Activated naive CD4-positive, alpha-beta T cell treated with anti-CD3 and anti-CD28 coated beads for 36 hours (primary cell): ENCODE results near the gene CPA4. TPM values are rescaled to one million over a fixed set of nuclear protein-coding genes. Genes with fewer than 3 reads are reported as not detected.

Experiments used
- CTCF ChIA-PET: fragments of 350-600 bp; sonication (Branson Sonifier 250); formaldehyde crosslinking; loops from one replicate; lab custom pipeline; 2021; ENCODE audit warnings: antibody characterized with exemption; lab: Charles Lee
- DNase-seq: peaks from one replicate; pipeline ENCODE4 v3.0.0-alpha.2; 2020
- H3K27ac Mint-ChIP-seq: one replicate; pipeline ENCODE4 v1.8.0; 2021; ENCODE audit warnings: mild to moderate bottlenecking, mixed read lengths
- H3K27me3 Mint-ChIP-seq: one replicate; pipeline ENCODE4 v1.8.0; 2021; ENCODE audit warnings: low read depth, mixed read lengths
- H3K36me3 Mint-ChIP-seq: one replicate; pipeline ENCODE4 v1.8.0; 2021; ENCODE audit warnings: low read depth, mixed read lengths
- H3K4me1 Mint-ChIP-seq: one replicate; pipeline ENCODE4 v1.8.0; 2021; ENCODE audit warnings: low read depth, mixed read lengths
- H3K4me3 Mint-ChIP-seq: one replicate; pipeline ENCODE4 v1.8.0; 2021; ENCODE audit warnings: mild to moderate bottlenecking, moderate library complexity, mixed read lengths
- H3K9me3 Mint-ChIP-seq: one replicate; pipeline ENCODE4 v1.8.0; 2021; ENCODE audit warnings: mixed read lengths
- intact Hi-C: fragments of 100-400 bp; cut with micrococcal nuclease; formaldehyde crosslinking; loops from one replicate; pipeline ENCODE4 v1.15.1; 2023
- total RNA-seq, 2 experiments: library from RNA; stranded (reverse); gene quantifications; one replicate each; pipeline ENCODE4 v1.2.3, GENCODE V29; 2021

CPA4 gene
- total RNA-seq, 2 experiments from 2014 or later, result not detected

GRCh38 chr7:130296221-130296951 lies 3.4 kb downstream of the CPA4 start:
- Mint-ChIP-seq H3K36me3 (no peaks in the 10 kb centered on the region), H3K4me1 (no peaks in the 10 kb centered on the region), H3K4me3 (no peak overlapping the region), H3K9me3 (no peaks in the 10 kb centered on the region), H3K27me3 (no peaks in the 10 kb centered on the region), H3K27ac (no peak overlapping the region)
- CTCF ChIA-PET, result no interaction called here
- intact Hi-C loops, result no loop called here
- no peak for DNase-seq

GRCh38 chr7:130297628-130298543 lies 4.9 kb downstream of the CPA4 start:
- CTCF ChIA-PET, result no interaction called here
- H3K4me1 Mint-ChIP-seq, result no peaks in the 10 kb centered on the region
- intact Hi-C loops, result no loop called here
- DNase-seq, result no peak
- H3K27me3 Mint-ChIP-seq, result no peaks in the 10 kb centered on the region
- no peaks in the 10 kb centered on the region for H3K9me3 Mint-ChIP-seq
- no peaks in the 10 kb centered on the region for H3K36me3 Mint-ChIP-seq
- H3K27ac Mint-ChIP-seq, result no peak overlapping the region
- no peak overlapping the region for H3K4me3 Mint-ChIP-seq

GRCh38 chr7:130298544-130299326 lies 5.8 kb downstream of the CPA4 start:
- Mint-ChIP-seq H3K27me3 (no peaks in the 10 kb centered on the region), H3K9me3 (no peaks in the 10 kb centered on the region), H3K4me1 (no peaks in the 10 kb centered on the region), H3K27ac (no peak overlapping the region), H3K4me3 (no peak overlapping the region), H3K36me3 (no peaks in the 10 kb centered on the region)
- CTCF ChIA-PET, result no interaction called here
- intact Hi-C loops, result no loop called here
- no peak for DNase-seq

- H3K36me3 Mint-ChIP-seq, result no peaks in the 10 kb centered on the region
- no peak for DNase-seq
- H3K27me3 Mint-ChIP-seq, result no peaks in the 10 kb centered on the region
- no peak overlapping the region for H3K4me3 Mint-ChIP-seq
- H3K9me3 Mint-ChIP-seq, result no peaks in the 10 kb centered on the region
- intact Hi-C loops, result no loop called here
- H3K27ac Mint-ChIP-seq, result no peak overlapping the region
- CTCF ChIA-PET, result interaction anchor here (0.6 kb wide), 1 partner anchor 71 kb away, joined by 4 read pairs; no protein-coding TSS in a partner anchor
- H3K4me1 Mint-ChIP-seq, result no peaks in the 10 kb centered on the region
Measured at GRCh38 chr7:130299866-130300265, 6.9 kb downstream of the CPA4 start.

GRCh38 chr7:130301501-130302020 lies 8.6 kb downstream of the CPA4 start:
- Mint-ChIP-seq H3K4me3 (no peak overlapping the region), H3K27me3 (no peaks in the 10 kb centered on the region), H3K9me3 (no peaks in the 10 kb centered on the region), H3K4me1 (no peaks in the 10 kb centered on the region), H3K36me3 (no peaks in the 10 kb centered on the region), H3K27ac (no peak overlapping the region)
- intact Hi-C loops, result no loop called here
- CTCF ChIA-PET, result interaction anchor here (0.6 kb wide), 1 partner anchor 214 kb away, joined by 5 read pairs; no protein-coding TSS in a partner anchor
- no peak for DNase-seq

GRCh38 chr7:130302649-130303048 lies 9.7 kb downstream of the CPA4 start:
- no peaks in the 10 kb centered on the region for H3K27me3 Mint-ChIP-seq
- no peak for DNase-seq
- H3K4me1 Mint-ChIP-seq, result no peaks in the 10 kb centered on the region
- no peaks in the 10 kb centered on the region for H3K36me3 Mint-ChIP-seq
- no peak overlapping the region for H3K27ac Mint-ChIP-seq
- intact Hi-C loops, result no loop called here
- CTCF ChIA-PET, result no interaction called here
- no peak overlapping the region for H3K4me3 Mint-ChIP-seq
- H3K9me3 Mint-ChIP-seq, result no peaks in the 10 kb centered on the region

GRCh38 chr7:130303127-130303526 lies 10.2 kb downstream of the CPA4 start:
- H3K4me3 Mint-ChIP-seq, result no peak overlapping the region
- CTCF ChIA-PET, result interaction anchor here (0.6 kb wide), 1 partner anchor 105 kb away, joined by 6 read pairs; no protein-coding TSS in a partner anchor
- H3K36me3 Mint-ChIP-seq, result no peaks in the 10 kb centered on the region
- H3K9me3 Mint-ChIP-seq, result no peaks in the 10 kb centered on the region
- no peak overlapping the region for H3K27ac Mint-ChIP-seq
- intact Hi-C loops, result no loop called here
- DNase-seq, result no peak
- no peaks in the 10 kb centered on the region for H3K4me1 Mint-ChIP-seq
- no peaks in the 10 kb centered on the region for H3K27me3 Mint-ChIP-seq

GRCh38 chr7:130303551-130303950 lies 10.6 kb downstream of the CPA4 start:
- Mint-ChIP-seq H3K4me3 (no peak overlapping the region), H3K9me3 (no peaks in the 10 kb centered on the region), H3K27ac (no peak overlapping the region), H3K27me3 (no peaks in the 10 kb centered on the region), H3K4me1 (no peaks in the 10 kb centered on the region), H3K36me3 (no peaks in the 10 kb centered on the region)
- intact Hi-C loops, result no loop called here
- DNase-seq, result no peak
- CTCF ChIA-PET, result interaction anchor here (0.6 kb wide), 1 partner anchor 104 kb away, joined by 6 read pairs; no protein-coding TSS in a partner anchor

- Mint-ChIP-seq H3K4me3 (no peak overlapping the region), H3K9me3 (no peaks in the 10 kb centered on the region), H3K27me3 (no peaks in the 10 kb centered on the region), H3K36me3 (no peaks in the 10 kb centered on the region), H3K27ac (no peak overlapping the region), H3K4me1 (no peaks in the 10 kb centered on the region)
- DNase-seq, result no peak
- intact Hi-C loops, result no loop called here
- CTCF ChIA-PET, result no interaction called here
Measured at GRCh38 chr7:130303982-130304381, 11.0 kb downstream of the CPA4 start.

- H3K27me3 Mint-ChIP-seq, result no peaks in the 10 kb centered on the region
- H3K9me3 Mint-ChIP-seq, result no peaks in the 10 kb centered on the region
- CTCF ChIA-PET, result no interaction called here
Measured at GRCh38 chr7:130304878-130305277, 11.9 kb downstream of the CPA4 start.

GRCh38 chr7:130305433-130306042 lies 12.6 kb downstream of the CPA4 start:
- no peak for DNase-seq
- Mint-ChIP-seq H3K4me3 (no peak overlapping the region), H3K36me3 (no peaks in the 10 kb centered on the region), H3K9me3 (no peaks in the 10 kb centered on the region), H3K27me3 (no peaks in the 10 kb centered on the region), H3K4me1 (no peaks in the 10 kb centered on the region), H3K27ac (no peak overlapping the region)
- CTCF ChIA-PET, result no interaction called here
- intact Hi-C loops, result loop anchor here (5.0 kb wide), 1 partner anchor 63 kb away; no protein-coding TSS in a partner anchor

More at GRCh38 chr7:130304878-130305277, 11.9 kb downstream of the CPA4 start:
- intact Hi-C loops, result loop anchor here (5.0 kb wide), 1 partner anchor 63 kb away; no protein-coding TSS in a partner anchor
- Mint-ChIP-seq H3K4me3 (no peak overlapping the region), H3K36me3 (no peaks in the 10 kb centered on the region), H3K4me1 (no peaks in the 10 kb centered on the region), H3K27ac (no peak overlapping the region)
- DNase-seq, result no peak
